GM18858 (cell line): Measurements from ENCODE around the gene SH3GL1.

ENCODE experiments used
- ATAC-seq: cut with Tn5 transposase; IDR thresholded peaks from one replicate; pipeline ENCODE4 v1.9.1; 2021; ENCODE audit not compliant: unreplicated experiment

Gene SH3GL1

GRCh38 chr19:4322942-4323665 is 77.2 kb downstream of the SH3GL1 start:
- ATAC-seq: no peak

GRCh38 chr19:4320419-4320818 is 79.9 kb downstream of the SH3GL1 start:
- ATAC-seq: no peak

DNA sequence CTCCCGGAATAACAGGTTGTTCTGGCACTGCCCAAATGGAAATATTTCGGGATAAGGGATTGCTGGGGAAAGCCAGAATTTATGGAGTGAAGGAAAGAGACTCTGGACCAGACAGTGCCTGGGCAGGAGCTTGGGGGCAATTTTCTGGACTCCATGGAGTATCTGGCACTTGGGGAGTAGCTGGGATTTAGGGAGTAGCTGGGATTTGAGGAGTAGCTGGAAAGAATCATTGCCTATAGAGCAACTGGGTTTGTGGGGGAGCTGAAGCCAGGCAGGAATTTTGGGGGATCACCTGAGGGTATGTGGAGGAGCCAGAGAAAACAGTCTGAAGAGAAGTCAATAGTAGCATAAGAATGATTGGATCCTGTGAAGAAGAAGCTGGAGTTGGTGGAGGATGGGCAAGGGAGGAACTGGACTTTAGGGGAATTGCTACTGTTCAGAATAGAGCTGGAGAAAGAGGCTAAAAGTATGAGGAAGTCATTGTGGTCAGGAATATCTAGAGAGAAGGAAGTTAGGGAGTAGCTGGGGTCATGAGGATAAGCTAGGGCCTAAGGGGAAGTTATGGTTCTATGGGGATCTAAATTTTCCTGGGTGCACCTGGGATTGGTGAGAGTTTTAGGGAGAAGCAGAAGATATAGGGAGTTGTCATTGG is 81.2 kb downstream of the SH3GL1 start:
- no peak for ATAC-seq

DNA sequence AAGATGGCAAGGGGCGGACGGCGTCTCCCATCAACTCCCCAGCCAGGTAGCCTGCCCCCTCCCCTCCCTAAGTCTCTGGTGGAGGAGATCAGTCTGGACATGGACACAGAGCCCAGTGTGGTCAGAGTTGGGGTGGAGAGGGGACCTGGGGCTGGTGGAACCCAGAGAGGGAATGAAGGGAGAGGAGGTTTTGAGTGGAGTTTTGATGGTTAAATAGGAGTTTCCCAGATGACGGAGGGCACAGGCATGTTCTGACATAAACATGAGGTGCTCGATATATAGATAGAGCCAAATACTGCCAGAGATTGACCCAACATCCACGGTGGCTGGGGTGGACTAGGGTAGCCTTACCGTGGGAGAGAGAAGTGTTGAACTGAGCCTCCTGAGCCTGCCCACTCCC is 81.9 kb downstream of the SH3GL1 start:
- ATAC-seq: no peak

- no peak for ATAC-seq
Measured at GRCh38 chr19:4316956-4317355, 83.4 kb downstream of the SH3GL1 start.

DNA sequence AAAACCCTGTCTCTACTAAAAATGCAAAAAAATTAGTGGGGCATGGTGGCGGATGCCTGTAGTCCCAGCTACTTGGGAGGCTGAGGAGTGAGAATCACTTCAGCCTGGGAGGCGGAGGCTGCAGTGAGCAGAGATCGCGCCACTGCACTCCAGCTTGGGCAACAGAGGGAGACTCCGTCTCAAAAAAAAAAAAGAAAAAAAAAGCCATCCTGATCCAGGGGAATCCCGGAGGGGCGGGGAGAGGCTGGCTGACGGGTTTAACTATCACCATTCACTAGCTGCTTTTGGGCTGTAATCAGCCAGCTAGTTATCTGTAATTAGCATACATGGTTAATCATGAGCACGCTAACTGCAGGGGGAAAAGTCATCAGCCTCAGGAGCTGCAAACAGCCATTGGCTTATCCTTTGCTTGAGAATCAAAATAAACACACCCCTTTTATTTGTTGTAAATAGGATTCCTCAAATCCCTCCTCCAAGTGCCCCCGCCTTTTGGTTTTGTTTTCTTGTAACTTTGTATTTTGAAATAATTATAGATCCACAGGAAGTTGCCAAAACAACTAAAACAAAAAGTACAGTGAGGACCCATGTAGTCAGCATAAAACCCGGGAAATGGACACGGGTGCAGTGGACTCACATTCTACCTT is 86.4 kb downstream of the SH3GL1 start:
- no peak for ATAC-seq
